ENCODE measurements around the gene OTOP2.

OTOP2 gene, protein sequence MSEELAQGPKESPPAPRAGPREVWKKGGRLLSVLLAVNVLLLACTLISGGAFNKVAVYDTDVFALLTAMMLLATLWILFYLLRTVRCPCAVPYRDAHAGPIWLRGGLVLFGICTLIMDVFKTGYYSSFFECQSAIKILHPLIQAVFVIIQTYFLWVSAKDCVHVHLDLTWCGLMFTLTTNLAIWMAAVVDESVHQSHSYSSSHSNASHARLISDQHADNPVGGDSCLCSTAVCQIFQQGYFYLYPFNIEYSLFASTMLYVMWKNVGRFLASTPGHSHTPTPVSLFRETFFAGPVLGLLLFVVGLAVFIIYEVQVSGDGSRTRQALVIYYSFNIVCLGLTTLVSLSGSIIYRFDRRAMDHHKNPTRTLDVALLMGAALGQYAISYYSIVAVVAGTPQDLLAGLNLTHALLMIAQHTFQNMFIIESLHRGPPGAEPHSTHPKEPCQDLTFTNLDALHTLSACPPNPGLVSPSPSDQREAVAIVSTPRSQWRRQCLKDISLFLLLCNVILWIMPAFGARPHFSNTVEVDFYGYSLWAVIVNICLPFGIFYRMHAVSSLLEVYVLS

DNA sequence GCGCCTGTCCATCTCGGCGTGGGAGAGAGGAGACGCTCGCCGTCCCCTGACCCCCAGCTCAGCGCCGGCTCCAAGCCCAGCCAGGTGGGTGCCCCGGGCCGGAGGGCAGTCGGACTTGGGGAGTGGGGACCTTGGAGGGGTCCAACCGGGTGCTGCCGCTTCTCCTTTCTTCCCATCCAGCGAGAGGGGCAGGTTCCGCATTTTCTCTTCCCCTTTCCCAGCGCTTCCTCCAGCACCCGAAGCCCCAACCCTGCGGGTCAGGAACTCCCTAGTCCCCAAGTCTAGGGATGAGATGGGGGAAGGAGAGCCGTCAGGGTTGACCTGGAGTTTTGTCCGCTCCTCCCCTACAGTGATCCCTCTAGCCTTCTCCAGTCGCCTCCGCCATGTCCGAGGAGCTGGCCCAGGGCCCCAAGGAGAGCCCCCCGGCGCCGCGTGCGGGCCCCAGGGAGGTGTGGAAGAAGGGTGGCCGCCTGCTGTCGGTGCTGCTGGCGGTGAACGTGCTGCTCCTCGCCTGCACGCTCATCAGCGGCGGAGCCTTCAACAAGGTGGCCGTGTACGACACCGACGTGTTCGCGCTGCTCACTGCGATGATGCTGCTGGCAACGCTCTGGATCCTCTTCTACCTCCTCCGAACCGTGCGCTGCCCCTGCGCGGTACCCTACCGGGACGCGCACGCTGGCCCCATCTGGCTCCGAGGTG, at the start of gene OTOP2:
Gene OTOP2, plus strand, starts transcription at position 24 of the 699 bp plus-strand sequence. Its CDS starts 360 bp downstream, at position 384.
- DNase-seq (ENCODE audit: low read depth) = no peak
- no peak within 1 kb of the TSS; the same call in 1 of the 2 replicates for H3K4me3 ChIP-seq (ENCODE audit: low read depth, low read length)
- TF ChIP-seq, protein P1, sequence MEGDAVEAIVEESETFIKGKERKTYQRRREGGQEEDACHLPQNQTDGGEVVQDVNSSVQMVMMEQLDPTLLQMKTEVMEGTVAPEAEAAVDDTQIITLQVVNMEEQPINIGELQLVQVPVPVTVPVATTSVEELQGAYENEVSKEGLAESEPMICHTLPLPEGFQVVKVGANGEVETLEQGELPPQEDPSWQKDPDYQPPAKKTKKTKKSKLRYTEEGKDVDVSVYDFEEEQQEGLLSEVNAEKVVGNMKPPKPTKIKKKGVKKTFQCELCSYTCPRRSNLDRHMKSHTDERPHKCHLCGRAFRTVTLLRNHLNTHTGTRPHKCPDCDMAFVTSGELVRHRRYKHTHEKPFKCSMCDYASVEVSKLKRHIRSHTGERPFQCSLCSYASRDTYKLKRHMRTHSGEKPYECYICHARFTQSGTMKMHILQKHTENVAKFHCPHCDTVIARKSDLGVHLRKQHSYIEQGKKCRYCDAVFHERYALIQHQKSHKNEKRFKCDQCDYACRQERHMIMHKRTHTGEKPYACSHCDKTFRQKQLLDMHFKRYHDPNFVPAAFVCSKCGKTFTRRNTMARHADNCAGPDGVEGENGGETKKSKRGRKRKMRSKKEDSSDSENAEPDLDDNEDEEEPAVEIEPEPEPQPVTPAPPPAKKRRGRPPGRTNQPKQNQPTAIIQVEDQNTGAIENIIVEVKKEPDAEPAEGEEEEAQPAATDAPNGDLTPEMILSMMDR (IDR thresholded peaks at IDR 0.05; ENCODE audit: insufficient read depth, low read depth, low read length, missing control alignments) = no peak

DNA sequence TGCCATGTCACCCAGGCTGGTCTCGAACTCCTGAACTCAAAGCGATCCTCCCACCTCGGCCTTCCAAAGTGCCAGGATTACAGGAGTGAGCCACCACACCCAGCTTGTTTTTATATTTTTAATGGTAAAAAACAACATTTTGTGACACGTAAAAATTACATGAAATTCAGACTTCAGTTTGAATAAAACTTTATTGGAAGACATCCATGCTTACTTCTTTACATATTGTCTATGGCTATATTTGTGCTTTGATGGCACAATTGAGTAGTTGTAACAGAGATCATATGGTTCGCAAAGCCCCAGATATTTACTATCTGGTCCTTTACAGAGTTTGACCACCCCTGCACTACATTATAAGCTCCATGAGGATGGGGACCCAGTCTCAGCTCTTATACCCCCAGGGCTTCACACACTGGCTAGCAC, 49.4 kb upstream of the OTOP2 start:
- H3K4me3 ChIP-seq (ENCODE audit: low read depth, low read length) = no peak overlapping the region
- TF ChIP-seq, protein P1 (IDR thresholded peaks at IDR 0.05; ENCODE audit: insufficient read depth, low read depth, low read length, missing control alignments) = no peak
- no peak for DNase-seq (ENCODE audit: low read depth)

DNA sequence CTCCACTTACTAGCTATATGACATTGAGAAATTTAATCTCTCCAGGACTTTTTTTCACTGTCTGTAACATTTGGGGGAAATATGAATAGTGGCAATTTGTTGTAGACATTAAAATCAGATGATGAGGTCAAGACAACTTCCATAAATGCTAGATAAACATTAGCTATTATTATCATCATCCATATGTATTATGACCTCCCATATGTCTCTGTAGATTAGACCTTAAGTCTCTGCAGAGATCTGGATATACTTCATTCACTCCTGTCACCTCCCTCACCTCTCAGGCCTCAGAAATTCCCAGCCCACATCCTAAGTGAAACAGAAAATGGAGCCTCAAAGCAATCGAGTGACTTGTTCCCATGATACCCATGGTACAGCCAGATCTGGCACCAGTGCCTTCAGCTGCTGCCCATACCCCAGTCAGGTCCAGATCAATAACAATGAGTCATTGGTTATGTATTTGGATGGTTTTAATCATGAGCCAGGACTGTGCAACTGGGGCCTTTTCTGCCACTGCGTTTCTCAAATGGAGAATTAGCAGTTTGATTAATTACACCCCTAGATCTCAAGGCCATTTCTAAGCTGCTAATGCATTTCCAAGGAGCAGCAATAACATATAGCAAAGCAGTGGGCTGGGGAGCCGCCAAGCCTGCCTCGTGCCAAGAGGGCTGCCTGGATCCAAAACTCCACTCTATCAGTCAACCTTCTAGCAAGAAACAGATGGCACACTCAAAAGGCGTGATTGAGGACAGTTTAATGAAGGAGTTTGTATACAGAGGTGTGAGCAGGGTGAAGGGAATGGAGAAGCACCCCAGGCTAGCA, 48.7 kb upstream of the OTOP2 start:
- no peak overlapping the region for H3K4me3 ChIP-seq (ENCODE audit: low read depth, low read length)
- no peak for DNase-seq (ENCODE audit: low read depth)
- TF ChIP-seq, protein P1 (IDR thresholded peaks at IDR 0.05; ENCODE audit: insufficient read depth, low read depth, low read length, missing control alignments) = no peak

DNA sequence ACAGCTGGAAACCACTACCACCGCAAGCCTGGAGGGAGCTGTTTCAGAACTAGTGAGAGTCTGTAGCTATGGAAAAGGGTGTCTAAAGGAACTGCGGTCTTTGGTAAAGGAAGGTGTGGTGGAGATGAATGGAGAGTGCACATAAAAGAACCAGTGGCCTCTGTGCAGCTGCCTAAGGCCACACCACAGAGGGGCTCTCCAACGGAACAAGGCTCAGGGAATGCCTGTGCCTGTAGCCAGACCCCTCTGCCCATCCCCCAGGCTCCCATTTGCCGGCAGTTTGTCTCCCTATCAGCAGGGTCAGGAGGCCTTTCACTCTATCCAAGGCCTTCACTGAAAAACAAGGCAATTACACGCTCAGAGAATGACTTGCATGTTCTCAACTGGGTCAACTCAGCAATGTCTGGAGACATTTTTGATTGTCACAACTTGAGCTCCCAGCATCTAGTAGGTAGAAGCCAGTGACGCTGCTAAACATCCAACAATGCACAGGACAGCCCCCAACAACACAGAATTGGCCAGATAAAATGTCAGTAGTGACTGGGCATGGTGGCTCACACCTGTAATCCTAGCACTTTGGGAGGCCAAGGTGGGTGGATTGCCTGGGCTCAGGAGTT, 48.0 kb upstream of the OTOP2 start:
- no peak for DNase-seq (ENCODE audit: low read depth)
- H3K4me3 ChIP-seq (ENCODE audit: low read depth, low read length) = no peak overlapping the region
- TF ChIP-seq, protein P1 (IDR thresholded peaks at IDR 0.05; ENCODE audit: insufficient read depth, low read depth, low read length, missing control alignments) = no peak

DNA sequence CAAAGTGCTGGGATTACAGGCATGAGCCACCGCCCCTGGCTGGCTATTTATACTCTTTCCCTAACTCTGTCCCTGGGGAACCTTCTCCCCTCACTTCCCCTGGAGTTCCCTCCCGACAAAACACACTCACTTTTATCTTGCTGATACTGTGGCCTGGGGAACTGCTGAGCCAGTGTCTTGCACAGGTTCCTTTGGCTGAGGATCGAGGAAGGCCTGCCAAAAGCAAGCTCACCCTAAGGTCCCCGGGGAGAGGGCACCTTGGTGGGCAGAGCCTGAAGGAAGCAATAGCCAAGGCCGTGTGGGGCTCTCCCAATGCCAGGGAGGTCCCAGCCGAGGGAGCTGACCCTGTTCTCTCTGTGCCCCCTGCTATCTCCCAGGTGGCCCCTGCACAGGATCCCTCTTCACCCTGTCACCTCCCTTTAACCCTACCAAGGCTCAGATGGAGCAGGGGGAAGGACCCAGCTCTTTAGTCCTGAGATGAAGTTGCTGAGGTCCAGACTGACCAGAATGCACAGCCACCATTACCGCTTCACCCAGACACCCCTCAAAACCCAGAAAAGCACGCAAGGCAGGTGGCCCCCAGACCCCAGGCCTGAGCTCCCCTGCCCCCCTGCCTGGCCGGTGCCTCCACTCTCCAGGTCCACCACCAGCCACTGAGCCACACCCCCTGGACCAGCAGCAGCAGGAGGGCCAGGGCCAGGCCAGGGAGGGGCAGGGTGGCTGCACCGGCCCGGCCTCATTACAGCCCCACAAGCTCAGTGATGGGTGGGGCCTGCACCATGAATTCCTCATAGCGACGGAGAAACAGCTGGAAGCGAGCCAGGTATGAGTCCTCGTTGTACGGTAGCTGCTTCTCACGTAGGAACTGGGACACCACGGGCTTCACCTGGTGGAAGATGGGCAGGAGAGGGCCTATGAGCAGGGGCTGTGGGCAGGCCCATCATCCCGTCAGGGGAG, 46.2 kb upstream of the OTOP2 start:
- DNase-seq (ENCODE audit: low read depth) = no peak
- no peak overlapping the region for H3K4me3 ChIP-seq (ENCODE audit: low read depth, low read length)
- TF ChIP-seq, protein P1 (IDR thresholded peaks at IDR 0.05; ENCODE audit: insufficient read depth, low read depth, low read length, missing control alignments) = no peak
